Peyer's patch (tissue), 4 donors: ENCODE results near the gene SLC17A5. TPM values are rescaled to one million over a fixed set of nuclear protein-coding genes. Genes with fewer than 3 reads are reported as not detected.

ENCODE experiments used
- DNase-seq, 3 donors: peaks; one replicate each; pipeline ENCODE4 v3.0.0-alpha.2; 2017 to 2019
- H3K27ac ChIP-seq, 4 donors: fragments of 200-600 bp; sonication (generic); one replicate each; pipeline ENCODE4 v1.5.1; 2016 to 2019
- H3K27me3 ChIP-seq, 2 donors: fragments of 200-600 bp; sonication (generic); one replicate each; pipeline ENCODE4 v1.5.1; 2019
- H3K36me3 ChIP-seq, 3 donors: fragments of 200-600 bp; sonication (generic); one replicate each; pipeline ENCODE4 v1.5.1; 2016 to 2019
- H3K4me1 ChIP-seq, 4 donors: fragments of 200-600 bp; sonication (generic); one replicate each; pipeline ENCODE4 v1.5.1; 2016 to 2019
- H3K4me3 ChIP-seq, 4 donors: fragments of 200-600 bp; sonication (generic); 1 replicate in 3 of 4; 2 replicates in 1 of 4; pipeline ENCODE4 v1.5.1; 2016 to 2019; ENCODE audit warnings: mild to moderate bottlenecking in 1 of 4
- H3K9me3 ChIP-seq, 4 donors: fragments of 200-600 bp; sonication (generic); one replicate each; pipeline ENCODE4 v1.5.1; 2016 to 2019; ENCODE audit warnings: mild to moderate bottlenecking in 1 of 4
- CTCF ChIP-seq, 6 experiments: fragments of 450-650 bp in 4 of 6; fragments of 200-600 bp in 2 of 6; sonication (generic) in 1 of 6; IDR thresholded peaks; one replicate each; pipeline ENCODE4 v1.5.1; 2017 to 2019; ENCODE audit warnings: antibody characterized with exemption in 6 of 6, mild to moderate bottlenecking in 3 of 6, moderate library complexity in 1 of 6
- POLR2A ChIP-seq, 2 donors: fragments of 450-650 bp; IDR thresholded peaks; one replicate each; pipeline ENCODE4 v1.5.1; 2017; ENCODE audit warnings: antibody characterized with exemption in 2 of 2, mild to moderate bottlenecking in 2 of 2, moderate library complexity in 2 of 2
- total RNA-seq, 4 donors: library from RNA; depleted of rRNA; stranded (reverse); fragments of >200 nt; gene quantifications; one replicate each; pipeline ENCODE4 v1.1.0, GENCODE V29; 2016

Gene SLC17A5
- total RNA-seq, 4 donors from 2014 or later, result 6.6 to 49.7 (median 26.3) TPM

GRCh38 chr6:73696966-73697655 is 43.3 kb upstream of the SLC17A5 start:
- Histone ChIP-seq H3K27me3 (peaks cover 0 to 4% of the 10 kb centered on the region in 2 donors), H3K4me1 (peaks cover 0 to 5% (median 0%) of the 10 kb centered on the region in 4 donors), H3K4me3 (no peak overlapping the region), H3K27ac (no peak overlapping the region), H3K36me3 (no peaks in the 10 kb centered on the region), H3K9me3 (no peaks in the 10 kb centered on the region)
- no peak for DNase-seq
- TF ChIP-seq CTCF (IDR thresholded peaks at IDR 0.05), result no peak
- no peak for TF ChIP-seq POLR2A (IDR thresholded peaks at IDR 0.05)

- Histone ChIP-seq H3K4me3 (peak within 1 kb of the TSS; percentile 29 to 59 (median 45)), H3K27me3 (peaks cover 0 to 4% of the 10 kb centered on the region in 2 donors)
- peak in 1 of 3 donors; percentile 54 for DNase-seq
These were observed 42.0 kb upstream of the SLC17A5 start, which contains the start of gene CD109 for GRCh38 chr6:73695619-73696421. TSS of gene CD109 (plus strand) at chr6:73696203. CDS start at chr6:73696216, 13 bp downstream.

GRCh38 chr6:73694711-73695411 is 41.1 kb upstream of the SLC17A5 start:
- Histone ChIP-seq H3K4me3 (no peak overlapping the region), H3K4me1 (peaks cover 0 to 5% (median 0%) of the 10 kb centered on the region in 4 donors), H3K27ac (peak overlapping the region in 1 of 4 donors; percentile 76), H3K27me3 (peaks cover 0 to 4% of the 10 kb centered on the region in 2 donors), H3K9me3 (no peaks in the 10 kb centered on the region), H3K36me3 (no peaks in the 10 kb centered on the region)
- no peak for TF ChIP-seq POLR2A (IDR thresholded peaks at IDR 0.05)
- no peak for TF ChIP-seq CTCF (IDR thresholded peaks at IDR 0.05)
- DNase-seq, result no peak

More at GRCh38 chr6:73695619-73696421, 42.0 kb upstream of the SLC17A5 start, which contains the start of gene CD109:
- H3K36me3 ChIP-seq, result no peaks in the 10 kb centered on the region
- peak within 1 kb of the TSS in 3 of 4 donors; percentile 31 to 76 (median 67) for H3K27ac ChIP-seq
- H3K9me3 ChIP-seq, result no peaks in the 10 kb centered on the region
- peaks cover 0 to 5% (median 0%) of the 10 kb centered on the region in 4 donors for H3K4me1 ChIP-seq
- TF ChIP-seq CTCF (IDR thresholded peaks at IDR 0.05) (no peak), POLR2A (IDR thresholded peaks at IDR 0.05) (no peak)

- TF ChIP-seq POLR2A (IDR thresholded peaks at IDR 0.05) (no peak), CTCF (IDR thresholded peaks at IDR 0.05) (no peak)
- DNase-seq, result no peak
- no peak overlapping the region for H3K27ac ChIP-seq
- H3K9me3 ChIP-seq, result no peaks in the 10 kb centered on the region
- no peak overlapping the region for H3K4me3 ChIP-seq
- H3K36me3 ChIP-seq, result no peaks in the 10 kb centered on the region
- peaks cover 0 to 4% of the 10 kb centered on the region in 2 donors for H3K27me3 ChIP-seq
- peaks cover 0 to 5% (median 0%) of the 10 kb centered on the region in 4 donors for H3K4me1 ChIP-seq
These were observed 37.7 kb upstream of the SLC17A5 start for GRCh38 chr6:73691512-73691911.

GRCh38 chr6:73690056-73690455 is 36.3 kb upstream of the SLC17A5 start:
- Histone ChIP-seq H3K27ac (no peak overlapping the region), H3K36me3 (no peaks in the 10 kb centered on the region), H3K4me3 (no peak overlapping the region), H3K9me3 (no peaks in the 10 kb centered on the region), H3K4me1 (no peaks in the 10 kb centered on the region), H3K27me3 (no peaks in the 10 kb centered on the region)
- TF ChIP-seq CTCF (IDR thresholded peaks at IDR 0.05) (no peak), POLR2A (IDR thresholded peaks at IDR 0.05) (no peak)
- DNase-seq, result no peak
